ENCODE results near the gene H19. TPM values are rescaled to one million over a fixed set of nuclear protein-coding genes. Genes with fewer than 3 reads are reported as not detected.

The H19 gene
- polyA plus RNA-seq, 1 of the 3 experiments (the other 2 are of a cell fraction), result 3.7 TPM

DNA sequence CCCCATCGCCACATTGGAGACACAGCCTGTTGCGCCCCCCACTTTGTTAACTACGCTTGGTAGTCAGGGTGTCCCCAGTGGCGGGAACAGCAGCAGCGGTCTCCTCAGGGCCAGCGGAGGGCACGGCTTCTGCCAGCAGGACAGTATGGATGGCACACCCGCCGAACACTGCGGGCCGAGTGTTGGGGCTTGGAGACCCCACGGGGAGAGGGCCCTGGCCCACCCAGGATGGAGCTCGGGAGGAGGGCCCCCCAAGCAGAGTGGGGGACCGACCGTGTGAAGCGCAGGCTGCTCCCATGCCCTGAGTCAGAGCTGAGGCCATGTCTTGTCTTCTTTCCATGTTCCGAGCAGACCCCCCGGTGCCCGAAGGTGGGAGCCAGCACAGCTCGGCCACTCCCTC is 32.7 kb downstream of the H19 start (continued):
- TF ChIP-seq, protein P1, sequence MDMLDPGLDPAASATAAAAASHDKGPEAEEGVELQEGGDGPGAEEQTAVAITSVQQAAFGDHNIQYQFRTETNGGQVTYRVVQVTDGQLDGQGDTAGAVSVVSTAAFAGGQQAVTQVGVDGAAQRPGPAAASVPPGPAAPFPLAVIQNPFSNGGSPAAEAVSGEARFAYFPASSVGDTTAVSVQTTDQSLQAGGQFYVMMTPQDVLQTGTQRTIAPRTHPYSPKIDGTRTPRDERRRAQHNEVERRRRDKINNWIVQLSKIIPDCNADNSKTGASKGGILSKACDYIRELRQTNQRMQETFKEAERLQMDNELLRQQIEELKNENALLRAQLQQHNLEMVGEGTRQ (IDR thresholded peaks at IDR 0.05; ENCODE audit: borderline replicate concordance, low read depth, low read length), result no peak

DNA sequence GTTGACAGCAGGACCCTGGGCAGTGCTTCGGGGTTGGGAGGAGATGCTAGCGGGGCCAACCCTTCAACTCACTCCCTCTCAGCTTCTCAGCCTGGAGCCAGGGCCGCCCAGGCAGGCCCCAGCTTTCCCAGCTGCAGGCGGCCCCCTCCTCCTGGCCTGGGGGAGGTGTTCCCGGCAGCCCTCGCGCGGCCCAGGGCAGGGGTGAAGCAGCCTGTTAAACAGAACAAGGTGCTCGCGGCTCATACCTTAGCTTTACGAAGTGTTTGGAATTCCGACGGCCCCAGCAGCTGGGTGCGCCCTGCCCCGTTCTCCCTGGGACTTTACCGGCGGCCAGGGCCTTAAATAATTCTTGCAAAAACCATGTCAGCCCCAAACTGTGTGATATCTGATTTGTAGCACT is 33.3 kb downstream of the H19 start:
- no peaks in the 10 kb centered on the region for H3K27me3 ChIP-seq (ENCODE audit: insufficient read depth)
- CTCF ChIA-PET, result interaction anchor here (1.1 to 3.4 kb wide), 2 partner anchors 9 to 187 kb away, joined by 3 to 22 read pairs; no protein-coding TSS in a partner anchor
- no peak for TF ChIP-seq SIN3A (IDR thresholded peaks at IDR 0.05; ENCODE audit: borderline replicate concordance, low read depth, low read length)
- no peak overlapping the region for H3K4me3 ChIP-seq (ENCODE audit: low read depth in 2 of 2, low read length in 1 of 2)
- H3K27ac ChIP-seq (ENCODE audit: low read depth in 2 of 2, low read length in 1 of 2), result no peak overlapping the region
- H3K4me1 ChIP-seq (ENCODE audit: control insufficient read depth in 1 of 2, insufficient read depth in 2 of 2, low read depth in 1 of 2, low read length in 1 of 2), result no peaks in the 10 kb centered on the region
- no peaks in the 10 kb centered on the region for H4K20me1 ChIP-seq (ENCODE audit: insufficient read depth)
- no peaks in the 10 kb centered on the region for H3F3A ChIP-seq (replicated peaks; ENCODE audit: insufficient read depth)
- DNase-seq, result no peak
- no peak overlapping the region for H3K4me2 ChIP-seq
- no peak overlapping the region for H2AFZ ChIP-seq (ENCODE audit: low read depth)
- POLR2A ChIA-PET, result no interaction called here
- no peaks in the 10 kb centered on the region for H3K9me3 ChIP-seq
- WGBS (ENCODE audit: low lambda C conversion rate), result no CpG with 5 or more reads among the region's 17 CpGs
- H3K9ac ChIP-seq, result no peak overlapping the region
- H3K79me2 ChIP-seq (ENCODE audit: insufficient read depth), result no peaks in the 10 kb centered on the region
- no peaks in the 10 kb centered on the region for H3K9me2 ChIP-seq
- H3K36me3 ChIP-seq (replicated peaks in 1 of 2; ENCODE audit: control insufficient read depth in 1 of 2, insufficient read depth in 2 of 2, low read length in 1 of 2), result no peaks in the 10 kb centered on the region

DNA sequence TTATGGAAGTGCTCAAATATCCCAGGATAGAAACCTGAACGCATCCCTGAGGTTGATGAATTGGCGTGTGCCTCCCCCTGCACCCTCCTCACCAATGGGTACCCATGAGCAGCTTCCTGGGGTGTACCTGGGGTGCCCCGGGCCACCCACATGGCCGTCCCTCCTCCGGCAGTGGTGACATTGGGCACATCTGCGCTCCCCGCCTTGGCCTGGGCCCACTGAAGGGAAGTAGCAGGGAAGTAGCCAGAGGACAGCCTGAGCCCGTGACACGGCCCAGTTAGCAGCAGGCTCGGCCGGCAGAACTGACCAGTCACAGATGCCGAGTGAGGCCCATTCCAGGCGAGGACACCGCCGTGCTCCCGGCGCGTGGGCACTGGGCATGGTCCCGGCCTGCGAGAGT is 33.8 kb downstream of the H19 start:
- CTCF ChIA-PET, result interaction anchor here (3.4 to 6.6 kb wide), 2 partner anchors 9 to 187 kb away, joined by 22 to 35 read pairs; no protein-coding TSS in a partner anchor
- Histone ChIP-seq H3K4me2 (no peak overlapping the region), H3K9me2 (no peaks in the 10 kb centered on the region), H3K79me2 (ENCODE audit: insufficient read depth) (no peaks in the 10 kb centered on the region), H3K4me3 (ENCODE audit: low read depth in 2 of 2, low read length in 1 of 2) (no peak overlapping the region), H3K9ac (no peak overlapping the region), H3F3A (replicated peaks; ENCODE audit: insufficient read depth) (no peaks in the 10 kb centered on the region), H2AFZ (ENCODE audit: low read depth) (no peak overlapping the region), H3K9me3 (no peaks in the 10 kb centered on the region), H3K4me1 (ENCODE audit: control insufficient read depth in 1 of 2, insufficient read depth in 2 of 2, low read depth in 1 of 2, low read length in 1 of 2) (no peaks in the 10 kb centered on the region), H3K27me3 (ENCODE audit: insufficient read depth) (no peaks in the 10 kb centered on the region), H3K36me3 (replicated peaks in 1 of 2; ENCODE audit: control insufficient read depth in 1 of 2, insufficient read depth in 2 of 2, low read length in 1 of 2) (no peaks in the 10 kb centered on the region), H4K20me1 (ENCODE audit: insufficient read depth) (no peaks in the 10 kb centered on the region), H3K27ac (ENCODE audit: low read depth in 2 of 2, low read length in 1 of 2) (no peak overlapping the region)
- DNase-seq, result no peak
- TF ChIP-seq MEF2A (IDR thresholded peaks at IDR 0.05; ENCODE audit: borderline replicate concordance, low read depth), result no peak
- no peak for TF ChIP-seq SIN3A (IDR thresholded peaks at IDR 0.05; ENCODE audit: borderline replicate concordance, low read depth, low read length)
- TF ChIP-seq FOXM1 (IDR thresholded peaks at IDR 0.05; ENCODE audit: low read depth), result no peak
- TF ChIP-seq RFX5 (IDR thresholded peaks at IDR 0.05; ENCODE audit: low read length), result no peak
- TF ChIP-seq, protein P1 (IDR thresholded peaks at IDR 0.05; ENCODE audit: borderline replicate concordance, low read depth, low read length), result no peak
- no peak for TF ChIP-seq FOSL2 (IDR thresholded peaks at IDR 0.05; ENCODE audit: borderline replicate concordance, low read depth)
- TF ChIP-seq, protein P2, sequence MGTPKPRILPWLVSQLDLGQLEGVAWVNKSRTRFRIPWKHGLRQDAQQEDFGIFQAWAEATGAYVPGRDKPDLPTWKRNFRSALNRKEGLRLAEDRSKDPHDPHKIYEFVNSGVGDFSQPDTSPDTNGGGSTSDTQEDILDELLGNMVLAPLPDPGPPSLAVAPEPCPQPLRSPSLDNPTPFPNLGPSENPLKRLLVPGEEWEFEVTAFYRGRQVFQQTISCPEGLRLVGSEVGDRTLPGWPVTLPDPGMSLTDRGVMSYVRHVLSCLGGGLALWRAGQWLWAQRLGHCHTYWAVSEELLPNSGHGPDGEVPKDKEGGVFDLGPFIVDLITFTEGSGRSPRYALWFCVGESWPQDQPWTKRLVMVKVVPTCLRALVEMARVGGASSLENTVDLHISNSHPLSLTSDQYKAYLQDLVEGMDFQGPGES (IDR thresholded peaks at IDR 0.05; ENCODE audit: low read depth, low read length), result no peak
- TF ChIP-seq, protein P3, sequence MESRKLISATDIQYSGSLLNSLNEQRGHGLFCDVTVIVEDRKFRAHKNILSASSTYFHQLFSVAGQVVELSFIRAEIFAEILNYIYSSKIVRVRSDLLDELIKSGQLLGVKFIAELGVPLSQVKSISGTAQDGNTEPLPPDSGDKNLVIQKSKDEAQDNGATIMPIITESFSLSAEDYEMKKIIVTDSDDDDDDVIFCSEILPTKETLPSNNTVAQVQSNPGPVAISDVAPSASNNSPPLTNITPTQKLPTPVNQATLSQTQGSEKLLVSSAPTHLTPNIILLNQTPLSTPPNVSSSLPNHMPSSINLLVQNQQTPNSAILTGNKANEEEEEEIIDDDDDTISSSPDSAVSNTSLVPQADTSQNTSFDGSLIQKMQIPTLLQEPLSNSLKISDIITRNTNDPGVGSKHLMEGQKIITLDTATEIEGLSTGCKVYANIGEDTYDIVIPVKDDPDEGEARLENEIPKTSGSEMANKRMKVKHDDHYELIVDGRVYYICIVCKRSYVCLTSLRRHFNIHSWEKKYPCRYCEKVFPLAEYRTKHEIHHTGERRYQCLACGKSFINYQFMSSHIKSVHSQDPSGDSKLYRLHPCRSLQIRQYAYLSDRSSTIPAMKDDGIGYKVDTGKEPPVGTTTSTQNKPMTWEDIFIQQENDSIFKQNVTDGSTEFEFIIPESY (IDR thresholded peaks at IDR 0.05; ENCODE audit: borderline replicate concordance, low read depth), result no peak
- no peak for TF ChIP-seq GATA2 (CRISPR knock-in tag; IDR thresholded peaks at IDR 0.05)
- TF ChIP-seq RCOR1 (IDR thresholded peaks at IDR 0.05; ENCODE audit: low read length), result no peak
- TF ChIP-seq, protein P4, sequence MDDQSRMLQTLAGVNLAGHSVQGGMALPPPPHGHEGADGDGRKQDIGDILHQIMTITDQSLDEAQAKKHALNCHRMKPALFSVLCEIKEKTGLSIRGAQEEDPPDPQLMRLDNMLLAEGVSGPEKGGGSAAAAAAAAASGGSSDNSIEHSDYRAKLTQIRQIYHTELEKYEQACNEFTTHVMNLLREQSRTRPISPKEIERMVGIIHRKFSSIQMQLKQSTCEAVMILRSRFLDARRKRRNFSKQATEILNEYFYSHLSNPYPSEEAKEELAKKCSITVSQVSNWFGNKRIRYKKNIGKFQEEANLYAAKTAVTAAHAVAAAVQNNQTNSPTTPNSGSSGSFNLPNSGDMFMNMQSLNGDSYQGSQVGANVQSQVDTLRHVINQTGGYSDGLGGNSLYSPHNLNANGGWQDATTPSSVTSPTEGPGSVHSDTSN (IDR thresholded peaks at IDR 0.05), result no peak
- no peak for TF ChIP-seq GABPA (IDR thresholded peaks at IDR 0.05; ENCODE audit: low read depth)
- TF ChIP-seq FOXJ3 (CRISPR knock-in tag; IDR thresholded peaks at IDR 0.05), result no peak
- TF ChIP-seq, protein P5, sequence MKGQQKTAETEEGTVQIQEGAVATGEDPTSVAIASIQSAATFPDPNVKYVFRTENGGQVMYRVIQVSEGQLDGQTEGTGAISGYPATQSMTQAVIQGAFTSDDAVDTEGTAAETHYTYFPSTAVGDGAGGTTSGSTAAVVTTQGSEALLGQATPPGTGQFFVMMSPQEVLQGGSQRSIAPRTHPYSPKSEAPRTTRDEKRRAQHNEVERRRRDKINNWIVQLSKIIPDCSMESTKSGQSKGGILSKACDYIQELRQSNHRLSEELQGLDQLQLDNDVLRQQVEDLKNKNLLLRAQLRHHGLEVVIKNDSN (IDR thresholded peaks at IDR 0.05; ENCODE audit: borderline replicate concordance, low read depth), result no peak
- no peak for TF ChIP-seq TEAD4 (IDR thresholded peaks at IDR 0.05; ENCODE audit: borderline replicate concordance, insufficient read depth)
- no peak for TF ChIP-seq NRF1 (IDR thresholded peaks at IDR 0.05; ENCODE audit: low read depth, low read length)
- POLR2A ChIA-PET, result interaction anchor here (1.1 kb wide), 1 partner anchor 10 kb away, joined by 3 read pairs; no protein-coding TSS in a partner anchor
- no CpG with 5 or more reads among the region's 20 CpGs for WGBS (ENCODE audit: low lambda C conversion rate)
